ENCODE measurements around the gene SYNJ2.

Gene SYNJ2

DNA sequence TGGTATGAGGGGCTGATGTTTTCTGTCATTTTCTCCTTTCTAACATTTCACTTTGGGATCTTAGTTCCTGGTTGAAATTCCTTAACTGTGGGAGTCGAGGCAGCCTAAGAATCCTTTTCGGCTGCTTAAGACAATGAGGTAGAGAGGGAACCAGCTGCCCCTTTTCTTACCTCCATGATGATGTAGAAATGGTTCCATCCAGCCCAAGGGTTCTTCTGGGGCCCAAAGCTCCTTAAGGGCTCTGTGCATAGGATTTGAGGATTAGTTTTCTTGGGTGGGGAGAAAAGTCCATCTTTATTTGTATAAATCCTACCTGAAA lies 33.5 kb downstream of the SYNJ2 start:
- no peak for DNase-seq

GRCh38 chr6:158016571-158017383 lies 35.1 kb downstream of the SYNJ2 start:
- peak; percentile 73 for DNase-seq

- DNase-seq = no peak
Observed at GRCh38 chr6:158017621-158018040, 36.0 kb downstream of the SYNJ2 start.

DNA sequence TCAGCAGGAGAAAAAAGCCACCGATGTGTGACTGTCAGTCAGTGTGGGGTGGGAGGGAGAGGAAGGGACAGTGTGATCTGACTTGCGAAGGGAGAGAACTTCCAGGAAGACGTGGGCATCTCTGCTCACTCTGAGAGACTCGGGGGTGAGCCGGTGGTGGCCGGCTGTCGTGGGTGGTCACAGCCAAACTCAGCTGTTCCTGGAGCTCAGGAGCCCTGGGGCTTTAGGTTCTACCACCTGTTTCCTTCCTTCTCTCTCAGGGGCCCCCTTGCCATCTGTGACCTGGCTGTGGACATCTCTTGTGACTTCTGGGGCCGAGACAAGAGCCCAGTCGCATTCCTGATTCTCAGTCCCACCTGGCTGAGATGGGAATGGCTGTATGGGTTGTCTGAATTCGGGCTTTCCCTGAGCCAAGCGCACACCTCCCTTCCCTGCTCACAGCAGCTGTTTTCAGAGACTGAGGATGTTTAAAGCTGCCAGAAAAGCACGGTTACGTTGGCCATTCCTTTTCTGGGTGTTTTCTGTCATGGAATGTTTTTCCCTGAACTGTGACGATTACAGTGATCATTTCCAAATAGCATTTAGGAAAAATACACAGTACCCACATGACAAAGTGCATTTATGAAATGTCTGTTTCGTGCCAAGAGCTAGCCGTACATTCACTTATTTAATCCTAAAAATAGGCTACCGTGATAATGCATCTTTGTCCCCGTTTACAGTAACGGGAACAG lies 36.5 kb downstream of the SYNJ2 start:
- no peak for DNase-seq

GRCh38 chr6:158018851-158019361 lies 37.2 kb downstream of the SYNJ2 start:
- DNase-seq = no peak

- no peak for DNase-seq
Observed at GRCh38 chr6:158019416-158019815, 37.8 kb downstream of the SYNJ2 start.

DNA sequence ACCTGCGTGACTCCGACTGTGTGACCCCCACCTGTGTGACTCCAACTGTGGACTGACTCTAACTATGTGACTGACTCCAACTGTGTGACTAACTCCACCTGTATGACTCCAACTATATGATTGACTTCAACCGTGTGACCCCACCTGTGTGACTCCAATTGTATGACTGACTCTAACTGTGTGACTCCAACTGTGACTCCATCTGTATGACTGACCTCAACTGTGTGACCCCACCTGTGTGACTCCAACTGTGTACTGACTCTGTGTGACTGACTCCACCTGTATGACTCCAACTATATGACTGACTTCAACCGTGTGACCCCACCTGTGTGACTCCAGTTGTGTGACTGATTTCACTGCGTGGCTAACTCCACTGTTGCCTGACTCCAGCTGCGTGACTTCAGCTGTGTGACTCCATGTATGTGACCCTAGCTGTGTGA lies 38.6 kb downstream of the SYNJ2 start:
- DNase-seq = no peak

DNA sequence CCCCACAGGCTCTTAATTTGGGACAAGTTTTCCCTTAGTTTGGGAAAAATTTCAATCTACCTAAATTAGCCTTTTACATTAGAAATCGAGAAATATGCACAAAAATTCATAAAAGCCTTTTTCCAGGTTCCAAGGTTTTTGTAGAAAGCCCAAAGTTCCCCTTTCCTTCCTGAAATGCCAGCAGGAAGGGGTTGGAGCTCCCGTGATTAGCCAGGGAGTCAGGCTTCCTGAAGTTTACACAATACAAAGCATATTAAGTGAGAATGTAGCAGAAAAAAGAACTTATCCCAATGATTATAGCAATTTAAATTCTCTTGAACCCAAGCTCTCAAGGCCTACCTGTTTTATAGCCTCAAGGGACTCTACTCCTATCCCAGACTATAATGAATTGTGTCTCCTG lies 39.1 kb downstream of the SYNJ2 start:
- no peak for DNase-seq

- DNase-seq = no peak
Observed at GRCh38 chr6:158021376-158021775, 39.7 kb downstream of the SYNJ2 start.

- no peak for DNase-seq
Observed at GRCh38 chr6:158021814-158022748, 40.4 kb downstream of the SYNJ2 start.

- no peak for DNase-seq
Observed at GRCh38 chr6:158022749-158023596, 41.3 kb downstream of the SYNJ2 start.

- no peak for DNase-seq
Observed at GRCh38 chr6:158023597-158023939, 41.9 kb downstream of the SYNJ2 start.

- no peak for DNase-seq
Observed at GRCh38 chr6:158024566-158025297, 43.1 kb downstream of the SYNJ2 start.

DNA sequence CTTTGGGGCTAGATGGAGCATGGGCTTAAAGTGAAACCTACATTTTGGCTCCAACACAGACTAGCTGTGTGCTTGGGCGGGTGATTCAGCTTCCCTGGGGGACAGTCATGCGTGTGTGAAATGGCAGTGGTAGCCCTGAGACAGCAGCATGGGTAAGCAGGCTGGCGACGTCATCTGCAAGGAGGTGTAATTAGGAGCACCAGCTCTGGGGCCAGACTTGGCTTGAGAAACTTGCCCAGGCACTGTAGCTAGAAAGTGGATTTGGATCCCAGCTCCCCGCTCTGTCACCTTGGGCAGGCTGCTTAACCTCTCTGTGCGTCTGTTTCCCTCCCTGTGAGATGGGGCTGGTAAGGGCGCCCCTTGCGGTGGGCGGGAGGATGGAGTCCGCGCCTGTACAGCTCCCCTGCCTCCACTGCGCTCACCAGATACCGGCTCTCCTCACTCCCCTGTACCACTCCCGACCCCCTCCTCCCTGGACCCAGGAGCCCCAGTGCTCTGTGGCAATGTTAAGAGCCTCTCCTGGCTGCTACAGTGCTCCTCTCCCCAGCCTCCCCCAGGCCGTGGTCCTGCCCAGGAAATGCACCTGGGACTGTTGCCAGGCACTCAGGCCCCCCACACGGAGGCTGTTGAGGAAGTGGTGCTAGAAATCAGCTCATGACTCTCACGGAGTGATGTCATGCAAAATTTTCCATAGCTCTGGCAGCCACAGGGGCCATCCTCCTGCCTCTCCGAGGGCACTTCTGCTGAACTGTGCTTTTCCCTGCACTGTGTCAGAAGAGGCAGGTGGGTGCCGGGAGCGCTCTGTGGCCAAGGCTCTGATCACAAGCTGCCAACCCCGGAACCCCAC lies 44.6 kb downstream of the SYNJ2 start:
- DNase-seq = no peak

GRCh38 chr6:158026901-158027589 lies 45.4 kb downstream of the SYNJ2 start:
- DNase-seq = no peak

DNA sequence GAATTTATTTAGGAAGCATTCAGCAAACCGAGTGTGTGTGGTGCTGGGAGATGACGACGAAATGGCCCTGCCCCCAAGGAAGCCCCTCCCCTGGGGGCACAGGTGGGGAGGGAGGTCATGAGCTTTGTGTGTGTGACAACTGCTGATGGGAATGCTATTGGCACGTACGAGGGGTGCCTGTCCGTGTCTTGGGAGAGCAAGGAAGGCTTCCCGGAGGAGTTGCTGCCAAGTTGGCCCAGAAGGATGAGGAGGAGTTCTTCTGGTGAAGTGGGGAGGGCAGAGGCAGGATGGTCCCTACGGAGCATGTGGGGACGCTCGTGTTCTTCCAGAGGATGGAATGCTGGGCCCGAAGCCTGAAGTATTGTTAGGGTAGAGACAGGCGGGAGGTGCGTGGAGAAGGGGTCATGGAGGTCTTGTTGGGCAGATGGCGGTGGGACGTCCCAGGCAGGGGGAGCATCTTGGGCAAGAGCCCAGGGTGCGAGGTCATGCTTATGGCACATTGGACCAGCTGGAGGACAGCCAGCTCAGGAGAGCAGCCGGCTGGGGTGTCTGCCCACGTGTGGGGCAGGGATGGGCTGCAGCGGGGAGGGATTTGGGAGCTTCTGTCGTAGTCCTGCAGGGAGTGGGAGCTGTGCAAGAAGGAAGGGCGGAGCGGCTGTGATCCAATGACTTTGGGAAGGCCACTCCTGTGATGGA lies 46.1 kb downstream of the SYNJ2 start:
- DNase-seq = no peak

DNA sequence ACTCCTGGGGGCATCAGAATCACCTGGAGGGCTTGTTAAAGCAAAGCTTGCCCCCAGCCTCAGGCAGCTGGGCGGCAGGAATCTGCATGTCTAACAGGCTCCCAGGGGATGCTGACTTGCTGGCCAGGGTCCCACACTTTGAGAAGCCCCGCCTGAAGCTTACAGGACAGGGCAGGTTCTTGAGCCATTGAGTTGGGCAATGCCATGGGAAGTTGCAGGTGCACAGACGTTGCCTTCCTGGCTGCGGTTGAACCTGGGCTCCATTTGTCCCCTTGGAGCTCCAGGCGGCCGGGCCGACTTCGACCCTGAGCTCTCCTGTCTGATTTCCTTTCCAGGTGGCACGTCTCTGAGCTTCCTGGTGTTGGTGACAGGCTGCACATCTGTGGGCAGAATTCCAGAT lies 46.8 kb downstream of the SYNJ2 start:
- no peak for DNase-seq

DNA sequence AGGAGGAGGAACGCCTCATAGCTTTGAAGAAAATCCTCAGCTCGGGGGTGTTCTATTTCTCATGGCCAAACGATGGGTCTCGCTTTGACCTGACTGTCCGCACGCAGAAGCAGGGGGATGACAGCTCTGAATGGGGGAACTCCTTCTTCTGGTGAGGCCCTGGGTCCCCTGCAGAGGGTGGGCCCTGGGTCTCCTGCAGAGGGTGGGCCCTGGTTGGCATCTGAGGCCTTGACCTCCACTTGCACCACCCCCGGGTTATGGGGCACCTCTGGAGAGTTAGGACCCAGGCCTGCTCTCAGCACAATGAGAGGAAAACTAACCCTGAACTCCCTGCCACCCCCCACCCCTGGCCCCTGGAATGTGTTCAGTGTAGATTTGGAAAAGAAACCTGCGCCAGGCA lies 47.2 kb downstream of the SYNJ2 start:
- no peak for DNase-seq

- no peak for DNase-seq
Observed at GRCh38 chr6:158029668-158030230, 48.1 kb downstream of the SYNJ2 start.
